Mesothelial cell of epicardium (in vitro differentiated cells): Measurements from ENCODE around the gene SLC37A1. TPM values are rescaled to one million over a fixed set of nuclear protein-coding genes. Genes with fewer than 3 reads are reported as not detected.

ENCODE experiments used
- DNase-seq, 2 experiments: peaks; one replicate each; pipeline ENCODE4 v3.0.0; 2021; ENCODE audit warnings: low spot score in 2 of 2; ENCODE audit not compliant: unreplicated experiment in 2 of 2
- H3K27ac Mint-ChIP-seq: 2 replicates; pipeline ENCODE4 v1.8.0; 2021; ENCODE audit warnings: mixed read lengths
- H3K27me3 Mint-ChIP-seq: 2 replicates; pipeline ENCODE4 v1.8.0; 2021; ENCODE audit warnings: low read depth, mixed read lengths
- H3K36me3 Mint-ChIP-seq: 2 replicates; pipeline ENCODE4 v1.8.0; 2021; ENCODE audit warnings: mixed read lengths
- H3K4me1 Mint-ChIP-seq: 2 replicates; pipeline ENCODE4 v1.8.0; 2021; ENCODE audit warnings: mixed read lengths
- H3K4me3 Mint-ChIP-seq: 2 replicates; pipeline ENCODE4 v1.8.0; 2021; ENCODE audit warnings: mild to moderate bottlenecking, moderate library complexity, mixed read lengths
- H3K9me3 Mint-ChIP-seq: 2 replicates; pipeline ENCODE4 v1.8.0; 2021; ENCODE audit warnings: mixed read lengths
- CTCF ChIP-seq: fragments of 200-600 bp; sonication (generic); IDR thresholded peaks from one replicate; pipeline ENCODE4 v1.5.0; 2021; ENCODE audit warnings: antibody characterized with exemption; ENCODE audit not compliant: unreplicated experiment
- total RNA-seq: library from RNA; stranded (reverse); gene quantifications from 3 replicates; pipeline ENCODE4 v1.2.1, GENCODE V29; 2021

The SLC37A1 gene
- total RNA-seq, 1 donor from 2014 or later, result 13.0 TPM

GRCh38 chr21:42571391-42572150 is 57.9 kb downstream of the SLC37A1 start:
- Mint-ChIP-seq H3K27me3 (no peaks in the 10 kb centered on the region), H3K4me1 (no peaks in the 10 kb centered on the region), H3K36me3 (peaks cover 23% of the 10 kb centered on the region), H3K4me3 (no peak overlapping the region), H3K9me3 (peaks cover 9% of the 10 kb centered on the region), H3K27ac (no peak overlapping the region)
- no peak for DNase-seq
- no peak for TF ChIP-seq CTCF

- DNase-seq, result no peak
- Mint-ChIP-seq H3K9me3 (peaks cover 23% of the 10 kb centered on the region), H3K4me3 (no peak overlapping the region), H3K4me1 (no peaks in the 10 kb centered on the region), H3K36me3 (peaks cover 36% of the 10 kb centered on the region), H3K27me3 (no peaks in the 10 kb centered on the region), H3K27ac (no peak overlapping the region)
- TF ChIP-seq CTCF, result no peak
Measured at GRCh38 chr21:42572906-42573495, 59.3 kb downstream of the SLC37A1 start.

GRCh38 chr21:42574234-42575027 is 60.8 kb downstream of the SLC37A1 start:
- no peak for DNase-seq
- TF ChIP-seq CTCF, result no peak
- Mint-ChIP-seq H3K36me3 (peaks cover 40% of the 10 kb centered on the region), H3K27me3 (no peaks in the 10 kb centered on the region), H3K4me3 (no peak overlapping the region), H3K4me1 (no peaks in the 10 kb centered on the region), H3K9me3 (peaks cover 28% of the 10 kb centered on the region), H3K27ac (no peak overlapping the region)

- H3K4me3 Mint-ChIP-seq, result no peak overlapping the region
- H3K27ac Mint-ChIP-seq, result no peak overlapping the region
- DNase-seq, result no peak
- H3K9me3 Mint-ChIP-seq, result peaks cover 28% of the 10 kb centered on the region
- TF ChIP-seq CTCF, result no peak
- peaks cover 38% of the 10 kb centered on the region for H3K36me3 Mint-ChIP-seq
- no peaks in the 10 kb centered on the region for H3K27me3 Mint-ChIP-seq
- H3K4me1 Mint-ChIP-seq, result no peaks in the 10 kb centered on the region
Measured at GRCh38 chr21:42575111-42575510, 61.5 kb downstream of the SLC37A1 start.

- no peak for DNase-seq
- Mint-ChIP-seq H3K27ac (no peak overlapping the region), H3K27me3 (no peaks in the 10 kb centered on the region), H3K36me3 (peaks cover 38% of the 10 kb centered on the region), H3K4me1 (no peaks in the 10 kb centered on the region), H3K4me3 (no peak overlapping the region), H3K9me3 (peaks cover 28% of the 10 kb centered on the region)
- TF ChIP-seq CTCF, result no peak
Measured at GRCh38 chr21:42576639-42577038, 63.0 kb downstream of the SLC37A1 start.
